TTC549 (cell line): ENCODE data around the gene AGAP3.

Experiments used
- FAIRE-seq: peaks from 2 replicates; lab custom pipeline; 2012; peaks lifted over from hg19 to GRCh38; lab: Jason Lieb, UNC

Gene AGAP3

DNA sequence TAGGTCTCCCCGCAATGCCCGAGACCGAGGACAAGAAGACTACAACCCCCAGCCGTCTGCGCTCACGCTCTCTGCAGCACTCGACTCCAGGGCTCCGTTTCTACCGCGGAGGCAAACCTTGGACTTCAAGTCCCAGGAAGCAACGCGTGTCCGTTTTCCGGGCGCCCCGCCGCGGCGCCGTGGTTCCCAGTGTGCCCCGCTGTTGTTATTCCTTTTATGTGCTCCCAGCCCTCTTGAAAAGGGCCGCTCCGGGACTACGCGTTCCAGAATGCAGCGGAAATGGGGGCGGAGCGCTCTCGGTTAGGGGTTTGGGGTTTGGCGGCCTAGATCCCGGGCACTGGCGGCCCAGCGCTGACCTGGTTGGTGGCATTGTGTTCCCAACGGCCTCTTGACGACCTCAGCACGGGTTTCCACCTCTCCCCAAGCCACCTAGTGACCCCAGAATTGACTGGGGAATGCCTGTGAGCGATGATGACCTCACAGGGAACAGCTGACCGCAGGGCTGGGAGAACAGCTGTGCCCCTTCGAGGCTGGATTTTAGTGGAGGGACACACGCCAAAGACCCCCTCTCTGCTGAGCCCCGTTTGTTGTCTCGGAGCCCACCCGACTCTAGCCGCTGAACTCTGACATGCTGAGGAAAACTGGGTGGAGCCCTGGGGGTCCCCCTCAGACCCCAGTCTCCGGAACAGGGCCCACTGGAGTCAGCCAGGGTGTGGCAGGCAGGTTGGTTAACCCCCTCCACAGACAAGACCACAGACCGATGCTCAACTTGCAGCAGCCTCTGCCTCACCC is 28.1 kb upstream of the AGAP3 start:
- FAIRE-seq: peak; percentile 93

DNA sequence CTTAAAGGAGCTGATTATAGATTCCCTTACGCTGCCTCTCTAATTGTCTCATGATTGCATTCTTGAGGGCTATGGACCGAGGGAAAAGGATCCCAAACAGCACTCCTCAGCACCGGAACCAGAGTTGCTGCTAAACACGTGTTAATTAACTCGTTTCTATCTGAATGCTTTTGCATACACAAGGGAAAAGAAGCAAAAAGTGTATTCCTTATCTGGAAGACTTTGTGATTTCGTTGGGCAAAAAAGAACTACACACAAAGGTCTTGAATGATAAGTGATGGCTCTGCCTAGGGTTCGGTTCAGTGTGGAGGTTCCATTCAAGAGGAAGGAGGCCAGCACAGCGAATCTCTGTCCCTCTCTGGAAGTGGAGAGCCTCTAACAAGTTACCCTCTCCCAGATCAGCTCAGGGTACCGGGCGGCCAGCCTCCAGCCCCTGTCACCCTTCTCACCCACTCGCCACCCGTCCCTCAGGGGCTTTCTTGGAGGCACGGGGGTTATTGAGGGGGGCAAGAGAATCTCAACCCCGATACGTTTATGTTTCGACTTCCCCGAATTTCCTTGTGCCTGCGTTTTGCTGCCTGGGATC is 27.4 kb upstream of the AGAP3 start:
- FAIRE-seq: no peak

DNA sequence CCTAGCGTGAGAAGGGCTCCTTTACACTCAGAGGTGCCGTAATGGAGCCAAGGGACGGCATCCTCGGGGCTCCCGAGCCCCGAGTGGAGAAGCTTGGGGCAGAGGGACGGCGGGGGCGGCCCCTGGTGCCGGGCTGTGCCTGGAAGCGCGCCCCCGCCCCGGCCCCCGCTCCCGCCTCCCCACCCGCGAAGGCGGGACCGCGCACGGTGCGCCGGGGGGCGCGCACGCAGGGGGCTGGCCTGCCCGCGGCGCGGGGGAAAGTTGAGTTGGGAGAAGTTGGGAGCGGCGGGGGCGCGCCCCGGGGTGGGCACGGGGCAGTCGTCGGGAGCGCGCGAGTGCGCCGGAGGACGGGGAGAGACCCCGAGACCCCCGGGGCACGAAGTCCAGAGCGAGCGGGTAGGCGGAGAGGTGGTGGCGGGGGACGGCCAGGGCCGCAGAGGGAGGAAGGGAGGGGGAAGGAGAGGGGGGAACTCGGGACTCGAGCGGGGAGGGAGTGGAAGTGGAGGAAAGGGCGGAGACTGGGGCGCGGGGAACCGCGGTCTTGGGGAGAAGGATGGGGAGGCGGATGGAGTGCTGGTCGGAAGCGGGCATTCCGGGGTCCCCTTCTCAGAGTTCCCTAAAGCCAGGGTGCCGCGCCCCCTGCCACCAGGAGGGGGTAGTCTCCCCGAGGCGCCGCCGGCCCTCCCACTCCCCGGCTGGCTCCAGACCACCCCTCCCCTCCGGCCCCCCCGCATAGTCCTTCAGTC is 26.7 kb upstream of the AGAP3 start, which contains the start of gene SLC4A2:
Gene SLC4A2, plus strand, starts transcription at position 223 of the 746 bp plus-strand sequence. CDS start 2,399 bp downstream, outside the sequence.
- FAIRE-seq: no peak

DNA sequence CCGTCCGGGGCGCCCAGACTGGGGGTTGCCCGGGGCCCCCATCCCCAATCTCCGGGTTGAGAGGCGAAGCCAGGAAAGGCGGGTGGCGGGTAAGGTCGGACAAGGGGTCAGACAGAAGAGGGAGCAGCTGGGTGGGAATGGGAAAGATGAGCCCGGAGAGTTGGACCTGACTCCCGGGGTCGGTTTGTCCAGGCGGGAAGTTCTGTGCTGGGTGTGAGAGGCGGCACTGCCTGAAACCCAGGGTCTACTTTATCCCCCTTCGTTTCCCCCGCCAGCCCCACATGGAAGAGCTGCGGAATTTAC is 26.2 kb upstream of the AGAP3 start:
- FAIRE-seq: no peak

DNA sequence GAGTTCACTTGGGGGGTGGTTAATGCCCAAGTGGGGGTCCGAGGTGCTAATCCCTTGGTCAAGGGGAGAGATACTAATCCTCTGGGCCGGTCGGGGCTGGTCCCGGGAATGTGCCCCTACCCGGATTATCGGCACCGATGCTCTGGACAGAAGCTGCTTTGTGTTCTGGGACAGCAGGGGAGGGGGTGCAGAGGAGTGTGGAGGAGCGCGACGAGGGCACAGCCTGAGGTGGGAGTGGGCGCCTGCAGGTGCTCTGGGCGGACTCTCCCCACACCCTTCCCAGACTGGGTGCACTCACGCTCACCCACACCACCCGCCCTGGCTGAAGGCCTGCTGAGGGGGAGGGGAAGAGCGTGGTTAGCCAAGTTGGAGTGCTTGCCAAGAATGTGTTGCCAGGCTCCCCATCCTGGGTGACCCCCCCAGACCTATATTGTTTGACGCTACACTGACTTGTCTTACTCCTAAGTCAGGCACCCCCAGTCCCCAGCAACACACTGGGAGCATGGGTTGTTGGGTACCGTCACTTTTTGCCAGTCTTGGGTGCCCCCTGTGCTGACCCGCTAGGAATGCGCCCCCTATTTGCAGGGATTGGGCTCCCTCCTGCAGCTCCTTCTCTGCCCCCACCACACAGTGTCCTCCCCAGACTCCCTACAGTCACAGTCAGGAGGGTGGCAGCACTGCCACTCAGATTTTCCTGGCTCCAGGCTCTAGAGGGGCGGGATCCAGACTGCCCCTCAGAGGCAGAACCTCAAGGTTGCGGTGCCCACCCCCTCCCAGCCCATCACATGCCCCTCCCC is 25.7 kb upstream of the AGAP3 start:
- FAIRE-seq: no peak

DNA sequence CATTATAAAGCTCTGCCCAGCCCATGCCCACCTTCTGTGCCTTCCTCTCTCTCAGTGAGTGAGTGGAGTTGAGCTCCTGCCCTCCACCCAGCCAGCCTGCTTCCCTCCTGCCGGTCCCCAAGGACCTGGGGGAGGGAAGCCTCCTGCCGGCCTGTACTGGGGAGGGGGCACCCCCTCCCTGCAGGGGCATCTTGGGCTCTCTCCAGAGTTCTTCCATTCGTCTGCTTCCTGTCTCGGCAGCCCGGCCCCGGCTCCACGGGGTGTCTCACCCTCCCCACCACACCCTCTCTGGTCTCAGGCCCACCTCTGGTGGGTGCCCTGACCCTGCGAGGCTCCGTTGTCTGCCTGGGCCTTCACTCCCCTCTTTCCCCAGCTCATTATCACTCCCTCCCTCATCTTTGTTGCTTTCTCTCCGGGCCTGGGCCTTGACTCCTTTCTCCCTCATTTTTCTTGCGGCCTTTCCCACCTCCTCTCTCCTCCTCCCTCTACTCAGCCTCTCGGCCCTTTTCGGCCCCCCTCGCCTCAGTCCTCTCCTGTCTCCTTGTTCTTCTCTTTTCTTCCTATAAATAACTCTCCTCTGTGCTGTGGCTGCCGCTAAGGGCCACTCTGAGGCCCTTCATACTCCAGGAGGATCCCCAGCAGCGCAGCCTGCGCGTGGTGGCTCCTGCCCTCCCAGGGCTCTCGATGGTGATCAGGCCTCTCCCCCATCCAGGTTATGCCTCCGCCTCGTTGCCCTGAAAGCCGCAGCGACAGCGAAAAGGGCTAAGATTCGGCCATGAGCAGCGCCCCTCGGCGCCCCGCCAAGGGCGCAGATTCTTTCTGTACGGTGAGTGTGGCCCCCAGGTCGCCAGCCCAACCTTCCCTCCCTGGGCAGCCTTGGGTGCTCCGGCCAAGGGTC is 24.8 kb upstream of the AGAP3 start:
- FAIRE-seq: no peak

DNA sequence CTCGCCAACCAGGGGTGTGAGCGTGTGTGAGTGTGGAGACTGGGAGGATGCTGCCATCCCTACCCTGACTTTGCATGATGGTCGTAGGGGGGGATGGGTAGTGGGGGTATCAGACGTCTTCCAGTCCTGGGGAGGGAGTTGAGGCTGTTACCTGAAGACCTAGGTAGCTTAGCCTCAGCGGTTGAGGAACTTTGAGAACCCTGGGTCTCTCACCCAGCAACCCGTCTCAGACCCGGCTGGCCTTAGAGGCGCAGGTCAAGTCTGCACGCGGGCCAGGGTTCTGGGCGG is 24.2 kb upstream of the AGAP3 start:
- no peak for FAIRE-seq

DNA sequence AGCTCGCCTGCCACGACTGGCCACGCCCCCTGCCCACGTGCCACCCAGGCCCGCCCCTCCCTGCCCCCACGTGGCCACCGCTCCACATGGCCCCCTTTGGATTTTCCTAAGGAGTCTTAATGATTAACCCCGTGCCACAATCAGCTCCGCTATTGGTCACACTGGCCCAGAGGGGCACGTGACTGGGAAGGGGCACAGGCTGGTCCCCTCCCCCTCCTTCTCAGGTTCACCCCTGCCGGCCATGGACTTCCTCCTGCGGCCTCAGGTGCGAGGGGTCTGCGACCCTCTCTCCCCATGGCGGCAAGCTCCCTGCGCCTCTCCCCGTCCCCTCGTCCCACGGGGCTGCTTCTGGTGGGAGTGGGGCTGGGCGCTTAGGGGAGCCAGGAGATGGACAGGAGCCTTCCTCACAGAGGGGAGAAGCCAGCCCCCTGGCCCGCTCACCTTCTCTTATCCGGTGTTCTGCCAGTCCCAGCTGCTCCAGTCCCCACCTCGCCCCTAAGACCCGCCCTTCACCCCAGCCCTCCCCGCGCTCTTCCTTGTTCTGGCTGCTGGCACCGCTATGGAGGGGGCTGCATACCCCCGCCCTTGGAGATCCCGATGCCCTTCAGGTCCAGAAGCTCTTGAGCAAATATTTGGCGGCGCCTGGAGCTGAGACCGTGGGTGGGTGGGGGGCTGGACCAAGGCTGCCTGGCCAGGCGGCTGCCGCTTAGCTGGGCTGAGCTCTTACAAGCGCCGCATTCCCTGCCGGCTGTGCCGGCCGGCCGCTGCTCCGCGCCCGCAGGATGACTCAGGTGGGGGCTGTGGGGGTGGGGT is 23.7 kb upstream of the AGAP3 start:
- no peak for FAIRE-seq

DNA sequence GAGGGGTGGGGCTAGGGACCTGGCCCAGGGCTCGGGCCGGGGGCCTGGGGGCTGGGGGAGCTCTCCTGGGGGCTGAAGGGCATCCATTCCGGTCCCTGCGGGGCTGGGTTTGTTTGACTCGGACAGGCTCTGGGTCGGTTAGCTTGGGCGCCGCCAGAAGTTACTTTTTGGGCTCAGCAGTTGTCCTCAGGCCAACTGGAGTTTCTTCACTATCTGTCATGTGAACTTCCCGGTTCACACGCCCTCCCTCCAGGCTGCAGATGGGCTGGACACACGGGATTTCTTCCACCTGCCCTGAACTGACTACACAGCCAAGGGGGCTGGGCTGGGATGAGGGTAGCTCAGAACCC is 23.1 kb upstream of the AGAP3 start:
- FAIRE-seq: no peak

DNA sequence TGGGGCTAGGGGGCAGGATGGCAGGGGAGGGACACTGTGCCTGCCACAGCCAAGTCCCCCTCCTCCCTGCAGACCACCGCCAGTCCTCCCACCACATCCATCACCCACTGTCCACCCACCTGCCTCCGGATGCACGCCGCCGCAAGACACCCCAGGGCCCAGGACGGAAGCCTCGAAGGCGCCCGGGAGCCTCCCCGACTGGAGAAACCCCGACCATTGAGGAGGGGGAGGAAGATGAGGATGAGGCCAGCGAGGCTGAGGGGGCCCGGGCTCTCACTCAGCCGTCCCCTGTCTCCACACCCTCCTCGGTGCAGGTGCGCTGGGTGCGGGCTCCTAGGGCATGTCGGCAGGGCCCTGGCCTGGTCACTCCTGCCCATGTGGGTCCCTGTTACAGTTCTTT is 21.8 kb upstream of the AGAP3 start:
- FAIRE-seq: no peak

DNA sequence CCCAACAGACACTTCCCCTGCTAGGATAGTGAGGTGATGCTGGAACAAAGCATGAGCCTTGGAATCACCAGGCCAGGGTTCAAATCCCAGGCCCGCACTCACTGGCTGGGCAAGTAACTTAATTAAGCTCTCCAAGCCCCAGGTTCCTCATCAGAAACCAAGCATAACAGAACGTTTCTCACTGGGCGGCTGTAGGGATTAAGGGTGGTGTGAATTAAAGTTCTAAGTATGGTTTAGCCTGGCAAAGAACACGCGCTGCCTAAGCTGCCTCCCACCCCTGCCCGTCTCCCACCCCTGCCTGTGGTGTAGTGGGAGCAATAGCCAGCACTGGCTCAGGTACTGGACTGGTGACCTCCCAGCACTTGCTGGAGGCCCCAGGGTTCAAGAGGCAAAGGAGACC is 21.3 kb upstream of the AGAP3 start:
- FAIRE-seq: no peak

DNA sequence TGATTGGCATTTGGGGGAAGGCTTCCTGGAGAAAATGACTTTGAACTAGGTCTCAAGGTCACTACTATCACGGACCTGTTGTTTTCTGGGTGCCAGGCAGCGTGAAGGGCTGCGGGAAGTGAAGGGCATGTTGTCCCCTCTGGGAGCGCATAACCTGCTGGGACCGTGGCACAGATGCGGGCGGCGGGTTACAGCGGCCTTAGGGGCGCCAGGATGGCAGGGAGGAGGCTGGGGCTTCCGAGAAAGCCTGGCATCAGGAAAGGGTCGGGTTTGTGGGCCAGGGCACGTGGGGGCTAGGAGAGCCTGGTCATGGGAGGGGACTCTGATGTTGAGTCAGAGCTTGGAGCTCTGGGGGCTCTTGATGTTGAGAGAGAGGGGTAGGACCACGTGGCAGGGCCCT is 20.8 kb upstream of the AGAP3 start:
- FAIRE-seq: no peak

DNA sequence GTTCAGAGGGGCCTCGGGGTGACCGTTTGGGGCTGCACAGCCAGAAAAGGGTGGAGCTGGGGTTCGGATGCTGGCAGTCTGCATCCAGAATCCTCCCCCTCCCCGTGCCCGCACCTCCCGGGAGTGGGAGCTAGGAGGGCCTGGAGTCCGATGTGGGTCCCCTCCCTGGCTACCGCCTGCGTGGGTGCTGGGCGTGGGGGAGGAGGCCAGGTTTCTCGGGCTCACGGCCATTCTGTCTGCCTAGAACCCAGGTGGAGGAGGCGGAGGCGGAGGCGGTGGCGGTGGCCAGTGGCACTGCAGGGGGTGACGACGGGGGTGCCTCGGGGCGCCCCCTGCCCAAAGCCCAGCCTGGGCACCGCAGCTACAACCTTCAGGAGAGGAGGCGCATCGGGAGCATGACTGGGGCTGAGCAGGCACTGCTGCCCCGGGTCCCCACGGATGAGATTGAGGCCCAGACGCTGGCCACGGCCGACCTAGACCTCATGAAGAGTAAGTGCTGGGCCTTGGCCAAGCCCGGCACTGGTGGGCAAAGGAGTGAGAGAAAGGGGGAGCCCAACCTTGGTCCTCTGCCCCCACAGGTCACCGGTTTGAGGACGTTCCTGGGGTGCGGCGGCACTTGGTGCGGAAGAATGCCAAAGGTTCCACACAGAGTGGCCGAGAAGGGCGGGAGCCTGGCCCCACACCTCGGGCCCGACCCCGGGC is 19.9 kb upstream of the AGAP3 start:
- FAIRE-seq: no peak

DNA sequence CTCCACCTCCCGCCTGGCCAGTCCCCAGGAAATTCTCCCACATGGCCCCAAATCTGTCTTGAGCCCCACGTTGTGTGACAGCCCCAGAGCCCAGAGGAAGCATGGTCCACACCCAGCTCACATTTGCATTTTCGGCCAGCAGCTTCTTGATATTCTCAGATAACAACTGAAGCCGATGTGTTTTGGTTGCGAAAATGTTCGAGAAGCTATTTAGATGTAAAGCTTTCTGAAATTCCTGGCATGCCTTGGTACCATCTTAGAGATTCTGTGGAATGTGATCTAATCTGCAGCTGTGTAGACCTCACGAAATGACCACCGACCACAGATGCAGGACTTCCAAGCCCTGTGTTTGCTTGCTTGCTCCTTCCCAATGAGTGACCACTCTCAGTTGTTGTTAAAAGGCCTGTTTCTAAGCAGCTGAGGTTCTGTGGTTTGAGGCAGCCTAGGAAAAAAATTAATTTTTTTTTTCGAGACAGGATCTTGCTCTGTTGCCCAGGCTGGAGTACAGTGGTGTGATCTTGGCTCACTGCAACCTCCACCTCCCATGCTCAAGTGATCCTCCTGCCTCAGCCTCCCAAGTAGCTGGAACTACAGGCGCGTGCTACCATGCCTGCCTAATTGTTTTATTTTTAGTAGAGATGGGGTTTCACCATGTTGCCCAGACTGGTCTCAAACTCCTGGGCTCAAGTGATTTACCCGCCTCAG is 18.1 kb upstream of the AGAP3 start:
- FAIRE-seq: no peak

DNA sequence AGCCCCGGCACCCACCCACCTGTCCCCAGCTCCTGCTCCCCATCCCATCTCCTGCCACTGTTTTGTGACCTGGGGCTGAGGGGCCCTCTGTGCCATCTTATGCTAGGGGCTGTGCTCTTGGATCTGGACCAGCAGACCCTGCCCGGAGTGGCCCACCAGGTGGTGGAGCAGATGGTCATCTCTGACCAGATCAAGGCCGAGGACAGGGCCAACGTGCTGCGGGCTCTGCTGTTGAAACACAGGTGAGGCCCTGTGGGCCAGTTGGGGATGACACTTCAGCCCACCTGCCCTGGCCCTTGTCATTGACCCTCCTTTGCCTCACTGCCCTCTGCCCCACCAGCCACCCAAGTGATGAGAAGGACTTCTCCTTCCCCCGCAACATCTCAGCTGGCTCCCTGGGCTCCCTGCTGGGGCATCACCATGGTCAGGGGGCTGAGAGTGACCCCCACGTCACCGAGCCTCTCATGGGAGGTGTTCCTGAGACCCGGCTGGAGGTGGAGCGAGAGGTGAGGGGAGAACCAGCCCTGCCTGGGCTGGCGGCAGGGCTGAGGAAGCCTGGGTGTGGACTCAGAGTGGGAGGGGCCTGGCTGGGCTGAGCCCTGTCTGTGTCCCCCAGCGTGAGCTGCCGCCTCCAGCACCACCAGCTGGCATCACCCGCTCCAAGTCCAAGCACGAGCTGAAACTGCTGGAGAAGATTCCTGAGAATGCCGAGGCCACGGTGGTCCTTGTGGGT is 16.3 kb upstream of the AGAP3 start:
- FAIRE-seq: no peak

DNA sequence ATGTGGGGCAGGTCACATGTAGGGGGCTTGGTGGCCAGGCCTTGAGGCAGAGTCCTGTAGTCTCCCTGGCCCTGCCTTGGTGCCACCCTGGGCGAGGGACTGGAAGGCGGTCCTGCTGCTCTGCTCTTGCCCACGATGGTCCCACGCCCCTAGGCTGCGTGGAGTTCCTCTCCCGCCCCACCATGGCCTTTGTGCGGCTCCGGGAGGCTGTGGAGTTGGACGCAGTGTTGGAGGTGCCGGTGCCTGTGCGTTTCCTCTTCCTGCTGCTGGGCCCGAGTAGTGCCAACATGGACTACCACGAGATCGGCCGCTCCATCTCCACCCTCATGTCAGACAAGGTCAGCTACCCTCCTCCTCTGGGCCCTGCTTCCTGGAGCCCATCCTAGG is 15.7 kb upstream of the AGAP3 start:
- no peak for FAIRE-seq

DNA sequence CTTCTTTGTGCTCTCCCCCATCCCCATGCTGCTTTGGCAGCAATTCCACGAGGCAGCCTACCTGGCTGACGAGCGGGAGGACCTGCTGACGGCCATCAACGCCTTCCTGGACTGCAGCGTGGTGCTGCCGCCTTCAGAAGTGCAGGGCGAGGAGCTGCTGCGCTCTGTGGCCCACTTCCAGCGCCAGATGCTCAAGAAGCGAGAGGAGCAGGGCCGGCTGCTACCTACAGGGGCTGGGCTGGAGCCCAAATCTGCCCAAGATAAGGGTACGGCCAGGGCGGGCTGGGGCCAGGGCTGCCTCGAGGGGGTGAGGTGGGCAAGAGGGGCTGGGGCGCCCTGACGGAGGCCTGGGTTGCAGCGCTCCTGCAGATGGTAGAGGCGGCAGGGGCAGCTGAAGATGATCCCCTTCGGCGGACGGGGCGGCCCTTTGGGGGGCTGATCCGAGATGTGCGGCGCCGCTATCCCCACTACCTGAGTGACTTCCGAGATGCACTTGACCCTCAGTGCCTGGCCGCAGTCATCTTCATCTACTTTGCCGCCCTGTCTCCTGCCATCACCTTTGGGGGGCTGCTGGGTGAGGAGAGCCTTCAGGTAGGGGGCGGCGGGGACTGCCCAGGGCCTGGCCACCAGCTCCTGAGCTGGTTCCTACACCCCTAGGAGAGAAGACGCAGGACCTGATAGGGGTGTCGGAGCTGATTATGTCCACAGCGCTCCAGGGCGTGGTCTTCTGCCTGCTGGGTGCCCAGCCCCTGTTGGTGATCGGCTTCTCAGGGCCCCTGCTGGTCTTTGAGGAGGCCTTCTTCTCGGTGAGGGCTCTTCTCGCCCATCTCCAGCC is 15.0 kb upstream of the AGAP3 start:
- FAIRE-seq: no peak

DNA sequence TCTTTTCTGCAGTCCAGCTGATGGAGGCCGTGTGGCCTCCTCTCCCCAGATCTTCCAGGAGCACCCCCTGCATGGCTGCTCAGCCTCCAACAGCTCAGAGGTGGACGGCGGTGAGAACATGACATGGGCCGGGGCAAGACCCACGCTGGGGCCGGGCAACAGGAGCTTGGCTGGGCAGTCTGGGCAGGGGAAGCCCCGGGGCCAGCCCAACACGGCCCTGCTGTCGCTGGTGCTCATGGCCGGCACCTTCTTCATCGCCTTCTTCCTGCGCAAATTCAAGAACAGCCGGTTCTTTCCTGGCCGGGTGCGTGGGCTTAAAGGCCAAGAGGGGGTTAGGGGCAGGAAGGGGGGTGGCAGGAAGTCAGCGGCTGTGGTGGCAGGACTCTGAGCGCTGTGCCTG is 12.3 kb upstream of the AGAP3 start:
- FAIRE-seq: no peak
